ENCODE results near the gene CDK5RAP3. TPM values are rescaled to one million over a fixed set of nuclear protein-coding genes. Genes with fewer than 3 reads are reported as not detected.
A peak's percentile ranks its signal among the peaks of the same experiment; 100 is the strongest.
"Not testable (repeated sequence)": the region's sequence is repeated elsewhere in the genome, so short reads cannot be mapped to it uniquely, and the experiment has no call there.

The CDK5RAP3 gene
- total and polyA plus RNA-seq, 5 experiments from 2014 or later = 63.6 to 356 (median 73.0) TPM

DNA sequence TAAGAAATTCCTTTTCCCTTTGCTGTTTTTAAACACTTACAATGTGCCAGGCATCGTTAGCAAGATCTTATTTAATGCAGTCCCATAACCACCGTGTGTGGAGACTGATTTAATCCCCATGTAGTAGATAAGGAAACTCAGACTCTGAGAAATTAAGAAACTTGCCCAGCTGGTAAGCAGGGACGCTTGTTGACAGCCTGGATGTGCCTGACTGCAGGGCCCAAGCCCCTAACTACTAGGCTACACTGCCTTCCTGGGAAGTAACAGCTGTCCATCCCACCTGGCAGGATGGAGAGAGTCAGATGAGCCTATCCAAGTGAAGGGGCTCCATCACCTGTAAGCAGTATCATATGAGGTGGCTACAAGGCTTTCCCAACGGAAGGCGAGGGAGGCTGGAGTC is 23.1 kb downstream of the CDK5RAP3 start:
- ATAC-seq (no peak), DNase-seq (no peak)
- Mint-ChIP-seq H3K27me3 (peaks cover 0 to 5% (median 0%) of the 10 kb centered on the region in 5 donors), H3K4me3 (no peak overlapping the region), H3K4me1 (no peaks in the 10 kb centered on the region), H3K9me3 (no peaks in the 10 kb centered on the region), H3K36me3 (no peaks in the 10 kb centered on the region), H3K27ac (peak overlapping the region in 1 of 10 donors; percentile 57)
- POLR2A ChIA-PET = no interaction called here

DNA sequence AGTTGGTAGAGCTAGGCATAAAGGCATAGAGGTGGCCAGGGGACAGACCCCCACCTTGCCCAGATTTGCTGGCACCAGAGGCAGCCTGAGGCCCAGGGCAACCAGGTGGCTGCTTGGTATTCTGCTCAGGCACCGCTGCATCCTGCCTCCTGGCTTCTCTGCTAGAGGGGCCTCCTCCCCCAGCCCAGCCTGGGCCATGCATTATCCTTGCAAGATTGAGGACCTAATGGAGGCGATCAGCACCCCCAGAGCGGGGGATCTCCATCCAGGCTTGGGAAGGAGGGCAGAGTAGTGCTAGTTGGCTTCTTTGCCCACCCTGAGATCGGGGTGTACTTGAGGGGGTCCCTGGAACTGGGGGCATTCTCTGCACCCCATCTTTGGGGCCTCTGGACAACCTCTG is 23.8 kb downstream of the CDK5RAP3 start:
- Mint-ChIP-seq H3K9me3 (no peaks in the 10 kb centered on the region), H3K36me3 (no peaks in the 10 kb centered on the region), H3K27me3 (peaks cover 0 to 5% (median 0%) of the 10 kb centered on the region in 5 donors), H3K4me3 (no peak overlapping the region), H3K4me1 (peaks cover 0 to 5% (median 4%) of the 10 kb centered on the region in 4 donors), H3K27ac (no peak overlapping the region)
- no peak for ATAC-seq
- POLR2A ChIA-PET = no interaction called here
- DNase-seq = no peak

- DNase-seq = no peak
- no peak overlapping the region for H3K4me3 Mint-ChIP-seq
- POLR2A ChIA-PET = no interaction called here
Observed at GRCh38 chr17:47995241-47995935, 24.5 kb downstream of the CDK5RAP3 start.

GRCh38 chr17:47996201-47996600 is 25.3 kb downstream of the CDK5RAP3 start:
- no peak overlapping the region for H3K27ac Mint-ChIP-seq
- DNase-seq (no peak), ATAC-seq (no peak)
- H3K4me3 Mint-ChIP-seq = no peak overlapping the region
- H3K4me1 Mint-ChIP-seq = peaks cover 0 to 8% (median 6%) of the 10 kb centered on the region in 4 donors
- no peaks in the 10 kb centered on the region for H3K36me3 Mint-ChIP-seq
- peaks cover 0 to 5% (median 0%) of the 10 kb centered on the region in 5 donors for H3K27me3 Mint-ChIP-seq
- POLR2A ChIA-PET = interaction anchor here (0.7 kb wide), 1 partner anchor 119 kb away, joined by 3 read pairs; no protein-coding TSS in a partner anchor
- H3K9me3 Mint-ChIP-seq = no peaks in the 10 kb centered on the region

More at GRCh38 chr17:47995241-47995935, 24.5 kb downstream of the CDK5RAP3 start:
- Mint-ChIP-seq H3K9me3 (no peaks in the 10 kb centered on the region), H3K27ac (no peak overlapping the region), H3K36me3 (no peaks in the 10 kb centered on the region), H3K27me3 (peaks cover 0 to 5% (median 0%) of the 10 kb centered on the region in 5 donors), H3K4me1 (peaks cover 0 to 6% (median 6%) of the 10 kb centered on the region in 4 donors)
- no peak for ATAC-seq

- peaks cover 0 to 12% (median 6%) of the 10 kb centered on the region in 4 donors for H3K4me1 Mint-ChIP-seq
- H3K4me3 Mint-ChIP-seq = no peak overlapping the region
Observed at GRCh38 chr17:47997586-47997985, 26.7 kb downstream of the CDK5RAP3 start.

DNA sequence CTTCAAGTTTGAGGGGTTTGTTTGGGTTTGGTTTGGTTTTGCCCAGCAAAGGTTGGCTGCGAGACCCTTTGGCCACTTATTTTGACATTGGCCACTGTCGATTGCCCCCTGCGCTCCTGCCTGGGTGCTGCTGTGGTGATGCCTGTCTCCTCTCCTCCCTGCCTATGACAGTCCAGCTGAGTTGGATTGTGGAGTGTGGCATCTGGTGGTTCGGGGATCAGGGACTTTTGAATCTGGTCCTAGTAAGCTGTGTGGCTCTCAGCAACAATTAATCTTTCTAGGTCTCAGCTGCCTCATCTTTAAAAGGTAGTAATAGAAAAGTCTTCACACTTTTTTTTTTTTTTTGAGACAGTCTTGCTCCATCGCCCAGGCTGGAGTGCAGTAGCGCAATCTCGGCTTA is 27.1 kb downstream of the CDK5RAP3 start:
- no peak for DNase-seq
- peaks cover 0 to 7% (median 0%) of the 10 kb centered on the region in 5 donors for H3K27me3 Mint-ChIP-seq
- H3K9me3 Mint-ChIP-seq = no peaks in the 10 kb centered on the region
- ATAC-seq = no peak
- POLR2A ChIA-PET = no interaction called here
- H3K4me1 Mint-ChIP-seq = peaks cover 0 to 15% (median 6%) of the 10 kb centered on the region in 4 donors
- no peaks in the 10 kb centered on the region for H3K36me3 Mint-ChIP-seq
- no peak overlapping the region for H3K4me3 Mint-ChIP-seq
- no peak overlapping the region for H3K27ac Mint-ChIP-seq

More at GRCh38 chr17:47997586-47997985, 26.7 kb downstream of the CDK5RAP3 start:
- Mint-ChIP-seq H3K27me3 (peaks cover 0 to 7% (median 0%) of the 10 kb centered on the region in 5 donors), H3K27ac (no peak overlapping the region), H3K9me3 (no peaks in the 10 kb centered on the region), H3K36me3 (no peaks in the 10 kb centered on the region)
- POLR2A ChIA-PET = no interaction called here
- no peak for ATAC-seq
- no peak for DNase-seq

GRCh38 chr17:47999582-47999981 is 28.7 kb downstream of the CDK5RAP3 start:
- H3K36me3 Mint-ChIP-seq = no peaks in the 10 kb centered on the region
- DNase-seq = peak in 1 of 10 donors; percentile 23
- peak; percentile 23 to 91 for ATAC-seq
- no peak overlapping the region for H3K4me3 Mint-ChIP-seq
- H3K27me3 Mint-ChIP-seq = peaks cover 0 to 12% (median 7%) of the 10 kb centered on the region in 5 donors
- peaks cover 0 to 17% (median 6%) of the 10 kb centered on the region in 4 donors for H3K4me1 Mint-ChIP-seq
- POLR2A ChIA-PET = no interaction called here
- peak overlapping the region in 1 of 10 donors; percentile 40 for H3K27ac Mint-ChIP-seq
- no peaks in the 10 kb centered on the region for H3K9me3 Mint-ChIP-seq

GRCh38 chr17:48001197-48001596 is 30.3 kb downstream of the CDK5RAP3 start:
- Mint-ChIP-seq H3K4me3 (no peak overlapping the region), H3K36me3 (no peaks in the 10 kb centered on the region), H3K9me3 (no peaks in the 10 kb centered on the region), H3K27me3 (peaks cover 0 to 14% (median 8%) of the 10 kb centered on the region in 5 donors), H3K27ac (no peak overlapping the region), H3K4me1 (peaks cover 0 to 17% (median 6%) of the 10 kb centered on the region in 4 donors)
- ATAC-seq (no peak), DNase-seq (no peak)
- POLR2A ChIA-PET = interaction anchor here (1.1 kb wide), 1 partner anchor 31 kb away, joined by 3 read pairs; the partner anchor contains the start of gene CDK5RAP3

- H3K4me3 Mint-ChIP-seq, H3K36me3 Mint-ChIP-seq, H3K9me3 Mint-ChIP-seq, DNase-seq, ATAC-seq, POLR2A ChIA-PET, H3K27ac Mint-ChIP-seq: not testable (repeated sequence)
- Mint-ChIP-seq H3K27me3 (peaks cover 0 to 15% (median 10%) of the 10 kb centered on the region in 5 donors), H3K4me1 (peaks cover 0 to 17% (median 6%) of the 10 kb centered on the region in 4 donors)
Observed at GRCh38 chr17:48001657-48002056, 30.7 kb downstream of the CDK5RAP3 start.

DNA sequence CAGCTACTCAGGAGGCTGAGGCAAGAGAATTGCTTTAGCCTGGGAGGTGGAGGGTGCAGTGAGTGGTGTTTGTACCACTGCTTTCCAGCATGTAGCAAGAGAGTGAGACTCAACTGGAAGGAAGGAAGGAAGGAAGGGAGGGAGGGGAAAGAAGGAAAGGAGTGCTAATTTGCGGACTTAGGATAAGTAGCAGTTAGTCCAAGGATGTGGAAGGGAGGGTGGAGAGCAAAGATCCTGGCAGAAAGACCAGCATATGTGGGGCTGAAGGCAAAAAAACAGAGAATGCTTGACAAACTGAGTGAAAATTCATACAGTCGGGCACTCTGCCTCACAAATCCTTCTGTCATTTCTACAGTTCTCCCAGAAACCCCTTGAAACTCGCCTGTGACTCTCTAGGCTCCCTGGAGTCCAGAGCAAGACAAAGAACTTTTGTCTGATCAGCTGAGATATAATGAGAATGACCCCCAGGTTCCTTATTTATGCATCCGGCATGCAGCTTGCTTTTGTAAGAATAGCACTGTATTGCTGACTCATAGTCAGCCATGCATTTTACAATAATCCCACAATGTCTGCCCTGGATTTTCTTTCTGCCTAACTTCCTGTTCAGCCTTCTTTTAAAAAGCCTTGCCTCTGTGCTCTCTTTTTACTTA is 31.5 kb downstream of the CDK5RAP3 start:
- Mint-ChIP-seq H3K4me1 (peaks cover 0 to 17% (median 6%) of the 10 kb centered on the region in 4 donors), H3K36me3 (no peaks in the 10 kb centered on the region), H3K27ac (peak overlapping the region in 1 of 10 donors; percentile 32), H3K9me3 (no peaks in the 10 kb centered on the region), H3K4me3 (no peak overlapping the region), H3K27me3 (peaks cover 3 to 22% (median 15%) of the 10 kb centered on the region in 5 donors)
- POLR2A ChIA-PET = no interaction called here
- DNase-seq (no peak), ATAC-seq (no peak)

DNA sequence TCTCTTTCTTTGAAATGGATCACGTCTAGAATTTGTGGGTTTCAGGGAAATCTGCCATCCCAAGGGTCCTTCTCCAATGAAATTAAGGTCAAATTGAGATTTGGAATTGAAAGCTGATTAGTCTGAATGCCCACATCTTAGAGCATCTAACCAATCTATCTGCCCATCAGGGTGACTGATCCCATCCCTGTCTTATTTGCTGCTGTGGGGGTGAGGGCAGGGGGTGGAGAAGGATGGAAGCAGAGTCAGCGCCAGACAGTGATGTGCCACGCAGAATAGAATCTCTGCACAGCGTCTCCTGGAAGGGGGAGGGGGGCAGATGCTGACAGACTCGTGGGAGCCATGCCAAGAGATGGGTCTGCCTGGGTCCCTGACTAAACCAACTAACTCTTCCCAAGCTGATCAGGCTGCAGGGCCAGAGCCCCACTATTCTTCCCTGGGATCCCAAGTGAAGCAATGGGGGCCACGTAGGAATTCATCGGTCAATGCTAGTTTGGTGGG is 32.1 kb downstream of the CDK5RAP3 start:
- Mint-ChIP-seq H3K36me3 (no peaks in the 10 kb centered on the region), H3K9me3 (no peaks in the 10 kb centered on the region), H3K27me3 (peaks cover 3 to 25% (median 16%) of the 10 kb centered on the region in 5 donors), H3K4me3 (no peak overlapping the region), H3K27ac (peak overlapping the region in 1 of 10 donors; percentile 32), H3K4me1 (peaks cover 0 to 17% (median 6%) of the 10 kb centered on the region in 4 donors)
- ATAC-seq (no peak), DNase-seq (no peak)
- POLR2A ChIA-PET = no interaction called here

- H3K27ac Mint-ChIP-seq = no peak overlapping the region
Observed at GRCh38 chr17:48003417-48004151, 32.7 kb downstream of the CDK5RAP3 start.

More at GRCh38 chr17:48003417-48004151, 32.7 kb downstream of the CDK5RAP3 start:
- no peaks in the 10 kb centered on the region for H3K9me3 Mint-ChIP-seq
- H3K4me3 Mint-ChIP-seq = no peak overlapping the region
- no peak for DNase-seq
- peaks cover 0 to 17% (median 6%) of the 10 kb centered on the region in 4 donors for H3K4me1 Mint-ChIP-seq
- no peaks in the 10 kb centered on the region for H3K36me3 Mint-ChIP-seq
- peaks cover 6 to 25% (median 18%) of the 10 kb centered on the region in 5 donors for H3K27me3 Mint-ChIP-seq
- no peak for ATAC-seq
- POLR2A ChIA-PET = no interaction called here

All from naive thymus-derived CD8-positive, alpha-beta T cell (primary cell).